ENCODE results near the gene CDK15. TPM values are rescaled to one million over a fixed set of nuclear protein-coding genes. Genes with fewer than 3 reads are reported as not detected.

Gene CDK15
- polyA plus RNA-seq, 2 of the 4 experiments (the other 2 are of a cell fraction): not detected

DNA sequence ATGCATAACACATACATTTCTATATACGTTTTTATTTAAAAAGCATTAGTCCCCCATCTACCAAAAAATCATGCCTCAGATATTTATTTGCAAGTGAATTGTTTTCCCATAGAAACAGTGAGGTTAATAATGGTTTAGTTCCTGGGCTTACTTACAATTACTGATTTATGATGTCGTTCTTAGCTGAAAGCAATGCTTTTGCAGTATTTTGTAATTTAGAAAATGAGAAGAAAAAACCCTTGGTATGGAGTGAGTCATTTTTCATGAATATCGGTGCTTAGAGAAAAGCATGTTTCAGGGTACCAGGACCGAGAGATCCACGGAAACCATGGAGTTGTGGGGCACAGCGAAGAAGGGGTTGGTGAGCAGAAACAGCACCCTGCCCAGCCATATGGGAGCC is 12.0 kb upstream of the CDK15 start:
- DNase-seq (ENCODE audit: low read depth in 1 of 2, low spot score in 1 of 2) (no peak), FAIRE-seq (no peak), ATAC-seq (no peak)
- Histone ChIP-seq H3K4me1 (peaks cover 14% of the 10 kb centered on the region; the same call in 2 of the 3 replicates), H3K4me3 (no peak overlapping the region), H3K27ac (no peak overlapping the region), H3K9me3 (no peaks in the 10 kb centered on the region), H3K4me2 (no peak overlapping the region)
- TF ChIP-seq, protein P1, sequence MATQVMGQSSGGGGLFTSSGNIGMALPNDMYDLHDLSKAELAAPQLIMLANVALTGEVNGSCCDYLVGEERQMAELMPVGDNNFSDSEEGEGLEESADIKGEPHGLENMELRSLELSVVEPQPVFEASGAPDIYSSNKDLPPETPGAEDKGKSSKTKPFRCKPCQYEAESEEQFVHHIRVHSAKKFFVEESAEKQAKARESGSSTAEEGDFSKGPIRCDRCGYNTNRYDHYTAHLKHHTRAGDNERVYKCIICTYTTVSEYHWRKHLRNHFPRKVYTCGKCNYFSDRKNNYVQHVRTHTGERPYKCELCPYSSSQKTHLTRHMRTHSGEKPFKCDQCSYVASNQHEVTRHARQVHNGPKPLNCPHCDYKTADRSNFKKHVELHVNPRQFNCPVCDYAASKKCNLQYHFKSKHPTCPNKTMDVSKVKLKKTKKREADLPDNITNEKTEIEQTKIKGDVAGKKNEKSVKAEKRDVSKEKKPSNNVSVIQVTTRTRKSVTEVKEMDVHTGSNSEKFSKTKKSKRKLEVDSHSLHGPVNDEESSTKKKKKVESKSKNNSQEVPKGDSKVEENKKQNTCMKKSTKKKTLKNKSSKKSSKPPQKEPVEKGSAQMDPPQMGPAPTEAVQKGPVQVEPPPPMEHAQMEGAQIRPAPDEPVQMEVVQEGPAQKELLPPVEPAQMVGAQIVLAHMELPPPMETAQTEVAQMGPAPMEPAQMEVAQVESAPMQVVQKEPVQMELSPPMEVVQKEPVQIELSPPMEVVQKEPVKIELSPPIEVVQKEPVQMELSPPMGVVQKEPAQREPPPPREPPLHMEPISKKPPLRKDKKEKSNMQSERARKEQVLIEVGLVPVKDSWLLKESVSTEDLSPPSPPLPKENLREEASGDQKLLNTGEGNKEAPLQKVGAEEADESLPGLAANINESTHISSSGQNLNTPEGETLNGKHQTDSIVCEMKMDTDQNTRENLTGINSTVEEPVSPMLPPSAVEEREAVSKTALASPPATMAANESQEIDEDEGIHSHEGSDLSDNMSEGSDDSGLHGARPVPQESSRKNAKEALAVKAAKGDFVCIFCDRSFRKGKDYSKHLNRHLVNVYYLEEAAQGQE (IDR thresholded peaks at IDR 0.05): no peak
- TF ChIP-seq SREBF2 (IDR thresholded peaks at IDR 0.05) (no peak), JUN (IDR thresholded peaks at IDR 0.05) (no peak), POLR2A (IDR thresholded peaks at IDR 0.05; ENCODE audit: low read length) (no peak), EP300 (IDR thresholded peaks at IDR 0.05) (no peak), HOXB13 (CRISPR knock-in tag; IDR thresholded peaks at IDR 0.05; ENCODE audit: low read depth) (no peak), NR3C1 (IDR thresholded peaks at IDR 0.05) (no peak), RARB (CRISPR knock-in tag; IDR thresholded peaks at IDR 0.05) (no peak), HEYL (CRISPR knock-in tag; IDR thresholded peaks at IDR 0.05) (no peak), EHF (CRISPR knock-in tag; IDR thresholded peaks at IDR 0.05) (no peak), BHLHE40 (IDR thresholded peaks at IDR 0.05; ENCODE audit: low read depth, low read length) (no peak), SMC3 (IDR thresholded peaks at IDR 0.05) (no peak)
- TF ChIP-seq, protein P2, sequence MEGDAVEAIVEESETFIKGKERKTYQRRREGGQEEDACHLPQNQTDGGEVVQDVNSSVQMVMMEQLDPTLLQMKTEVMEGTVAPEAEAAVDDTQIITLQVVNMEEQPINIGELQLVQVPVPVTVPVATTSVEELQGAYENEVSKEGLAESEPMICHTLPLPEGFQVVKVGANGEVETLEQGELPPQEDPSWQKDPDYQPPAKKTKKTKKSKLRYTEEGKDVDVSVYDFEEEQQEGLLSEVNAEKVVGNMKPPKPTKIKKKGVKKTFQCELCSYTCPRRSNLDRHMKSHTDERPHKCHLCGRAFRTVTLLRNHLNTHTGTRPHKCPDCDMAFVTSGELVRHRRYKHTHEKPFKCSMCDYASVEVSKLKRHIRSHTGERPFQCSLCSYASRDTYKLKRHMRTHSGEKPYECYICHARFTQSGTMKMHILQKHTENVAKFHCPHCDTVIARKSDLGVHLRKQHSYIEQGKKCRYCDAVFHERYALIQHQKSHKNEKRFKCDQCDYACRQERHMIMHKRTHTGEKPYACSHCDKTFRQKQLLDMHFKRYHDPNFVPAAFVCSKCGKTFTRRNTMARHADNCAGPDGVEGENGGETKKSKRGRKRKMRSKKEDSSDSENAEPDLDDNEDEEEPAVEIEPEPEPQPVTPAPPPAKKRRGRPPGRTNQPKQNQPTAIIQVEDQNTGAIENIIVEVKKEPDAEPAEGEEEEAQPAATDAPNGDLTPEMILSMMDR (IDR thresholded peaks at IDR 0.05): no peak
- WGBS (ENCODE audit: missing lambda C conversion rate): 63% methylated on average over 6 of the region's 6 CpGs
- CTCF ChIA-PET: interaction anchor here (1.2 to 2.5 kb wide), 3 partner anchors 64 to 384 kb away, joined by 4 to 16 read pairs (median 5); no protein-coding TSS in a partner anchor
- POLR2A ChIA-PET: no interaction called here

DNA sequence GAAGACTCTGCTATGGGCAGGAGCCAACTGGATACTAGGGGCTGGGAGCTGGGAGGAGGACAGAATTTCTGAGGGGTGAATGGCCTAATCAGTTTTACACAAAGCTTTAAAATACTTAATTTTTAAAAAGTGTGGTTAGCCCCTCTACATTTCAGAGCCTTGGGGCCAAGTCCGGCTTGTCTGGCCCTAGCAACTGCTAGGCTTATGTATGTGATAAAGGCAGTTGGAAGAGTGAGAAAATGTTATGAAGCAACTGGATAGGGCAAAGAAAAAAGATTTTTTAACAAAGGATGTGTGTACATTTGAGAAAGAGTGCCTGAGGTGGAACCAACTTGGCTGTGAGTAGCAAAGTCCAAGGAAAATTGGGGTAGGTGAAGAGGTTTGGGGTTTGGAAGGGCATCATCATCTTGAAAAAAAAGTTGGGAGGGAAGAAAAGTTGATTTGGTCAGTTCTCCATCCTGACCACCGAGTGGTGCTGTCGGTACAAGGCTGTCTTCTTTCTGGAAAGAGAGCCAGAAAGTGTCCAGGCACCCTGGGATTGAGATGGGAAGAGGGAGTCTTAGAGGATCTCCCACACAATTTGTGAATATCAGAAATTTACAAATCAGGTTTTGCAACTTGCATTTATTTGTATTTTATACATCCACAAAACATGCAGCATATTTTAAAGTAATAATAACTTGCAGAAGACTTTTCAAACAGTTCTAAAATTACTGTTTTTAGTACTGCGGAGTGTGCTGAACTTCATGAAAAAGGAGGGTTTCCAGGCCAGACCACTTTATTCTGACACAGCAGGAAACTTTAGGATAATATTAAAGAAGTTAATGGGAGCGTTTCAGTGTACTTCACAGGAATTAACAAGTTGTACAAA is 10.5 kb upstream of the CDK15 start:
- no peaks in the 10 kb centered on the region for H3K9me3 ChIP-seq
- FAIRE-seq: no peak
- peaks cover 14% of the 10 kb centered on the region; the same call in 2 of the 3 replicates for H3K4me1 ChIP-seq
- TF ChIP-seq SMC3 (IDR thresholded peaks at IDR 0.05): peak; percentile 56
- no peak for TF ChIP-seq SREBF2 (IDR thresholded peaks at IDR 0.05)
- no peak for TF ChIP-seq MYC (IDR thresholded peaks at IDR 0.05; ENCODE audit: borderline replicate concordance, low read length)
- TF ChIP-seq POLR2AphosphoS2 (conservative IDR thresholded peaks at IDR 0.05; ENCODE audit: low read length): no peak
- peak; percentile 67 to 74 for TF ChIP-seq RAD21 (conservative IDR thresholded peaks at IDR 0.05 in 1 of 2, IDR thresholded peaks at IDR 0.05 in 1 of 2)
- TF ChIP-seq NFE2L2 (conservative IDR thresholded peaks at IDR 0.05; ENCODE audit: low read length): no peak
- TF ChIP-seq, protein P3, sequence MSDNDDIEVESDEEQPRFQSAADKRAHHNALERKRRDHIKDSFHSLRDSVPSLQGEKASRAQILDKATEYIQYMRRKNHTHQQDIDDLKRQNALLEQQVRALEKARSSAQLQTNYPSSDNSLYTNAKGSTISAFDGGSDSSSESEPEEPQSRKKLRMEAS (IDR thresholded peaks at IDR 0.05): no peak
- TF ChIP-seq, protein P2 (IDR thresholded peaks at IDR 0.05): peak; percentile 64
- peak; percentile 79 to 84; a peak in 5 of 6 replicates for ATAC-seq
- no peak overlapping the region for H3K4me2 ChIP-seq
- 30% methylated on average over 5 of the region's 5 CpGs for WGBS (ENCODE audit: missing lambda C conversion rate)
- no peak overlapping the region for H3K27ac ChIP-seq
- no peak overlapping the region for H3K4me3 ChIP-seq
- ChIA-PET CTCF (interaction anchor here (0.6 to 2.5 kb wide), 15 partner anchors 8 to 531 kb away, joined by 3 to 16 read pairs (median 4); no protein-coding TSS in a partner anchor), POLR2A (no interaction called here)
- DNase-seq (ENCODE audit: low read depth in 1 of 2, low spot score in 1 of 2): peak; percentile 61 to 67

All from A549 (cell line).